Muscle of leg (tissue), 11 donors: ENCODE measurements around the gene DDB1. TPM values are rescaled to one million over a fixed set of nuclear protein-coding genes. Genes with fewer than 3 reads are reported as not detected.

Source experiments
- DNase-seq: peaks from one replicate; pipeline ENCODE4 v3.0.0; 2013
- H3K27ac ChIP-seq: one replicate; pipeline ENCODE4 v1.5.1; 2013; ENCODE audit warnings: mild to moderate bottlenecking, low read length, control low read depth
- H3K27me3 ChIP-seq: one replicate; pipeline ENCODE4 v1.6.1; 2013; ENCODE audit warnings: low read length; ENCODE audit not compliant: control insufficient read depth, insufficient read depth
- H3K36me3 ChIP-seq: one replicate; pipeline ENCODE4 v1.6.1; 2013; ENCODE audit warnings: low read length; ENCODE audit not compliant: control insufficient read depth, insufficient read depth
- H3K4me1 ChIP-seq: one replicate; pipeline ENCODE4 v1.6.1; 2013; ENCODE audit warnings: low read length; ENCODE audit not compliant: control insufficient read depth, insufficient read depth
- H3K4me3 ChIP-seq: one replicate; pipeline ENCODE4 v1.5.1; 2013; ENCODE audit warnings: low read length, control low read depth
- H3K9me3 ChIP-seq: replicated peaks from 2 replicates; pipeline ENCODE4 v1.6.1; 2013; ENCODE audit warnings: low read depth, low read length; ENCODE audit not compliant: control insufficient read depth
- WGBS: methylation state at CpG from one replicate; pipeline ENCODE4 v1.1.5; 2013; ENCODE audit warnings: missing lambda C conversion rate; ENCODE audit not compliant: insufficient coverage; 5-methylcytosine and 5-hydroxymethylcytosine counted together
- polyA plus RNA-seq, 8 donors: library from polyadenylated mRNA; unstranded; fragments of 120-200 nt; gene quantifications; one replicate each; pipeline versions ENCODE4 v1.2.1 to v1.2.3, GENCODE V29; 2013; ENCODE audit warnings: inconsistent platforms in 1 of 8, low replicate concordance in 1 of 8; ENCODE audit not compliant: insufficient read length in 8 of 8, insufficient read depth in 1 of 8
- total RNA-seq: library from RNA; stranded (reverse); fragments of 120-200 nt; gene quantifications from one replicate; pipeline ENCODE4 v1.2.4, GENCODE V29; 2013

The DDB1 gene
- total and polyA plus RNA-seq, 9 donors = 174 to 240 (median 217) TPM

GRCh38 chr11:61298663-61299244, 34.2 kb downstream of the DDB1 start:
- peaks cover 23% of the 10 kb centered on the region for H3K4me1 ChIP-seq
- 67% methylated on average over 1 of the region's 4 CpGs for WGBS
- H3K36me3 ChIP-seq = peaks cover 56% of the 10 kb centered on the region
- no peaks in the 10 kb centered on the region for H3K9me3 ChIP-seq
- peaks cover 11% of the 10 kb centered on the region for H3K27me3 ChIP-seq
- H3K4me3 ChIP-seq = no peak overlapping the region
- no peak overlapping the region for H3K27ac ChIP-seq
- DNase-seq = no peak

DNA sequence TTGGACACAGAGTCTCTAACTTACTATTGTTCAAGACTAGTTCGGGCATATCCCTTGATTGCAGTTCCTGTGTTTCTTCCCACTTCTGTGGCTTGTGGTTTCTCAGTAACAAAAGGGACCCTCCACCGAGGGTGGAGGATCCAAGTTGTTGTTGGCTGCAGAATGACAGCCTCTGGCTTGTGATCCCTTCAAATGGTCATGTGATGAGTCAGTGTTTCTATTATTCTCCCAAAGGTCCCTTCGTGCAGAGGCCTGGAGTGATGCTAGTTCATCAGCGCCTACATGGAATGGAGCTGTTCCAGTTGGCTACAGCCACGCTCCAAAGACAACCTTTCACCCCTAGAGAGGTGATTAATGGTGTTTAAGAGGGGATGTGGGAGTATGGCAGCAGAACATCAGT, 35.2 kb downstream of the DDB1 start:
- H3K9me3 ChIP-seq = no peaks in the 10 kb centered on the region
- peaks cover 46% of the 10 kb centered on the region for H3K36me3 ChIP-seq
- H3K4me1 ChIP-seq = peaks cover 28% of the 10 kb centered on the region
- no peak overlapping the region for H3K27ac ChIP-seq
- WGBS = 20% methylated on average over 1 of the region's 5 CpGs
- H3K4me3 ChIP-seq = no peak overlapping the region
- H3K27me3 ChIP-seq = peaks cover 16% of the 10 kb centered on the region
- peak; percentile 87 for DNase-seq

GRCh38 chr11:61297341-61297740, 35.6 kb downstream of the DDB1 start:
- peaks cover 28% of the 10 kb centered on the region for H3K4me1 ChIP-seq
- no CpG with 5 or more reads among the region's 1 CpG for WGBS
- H3K36me3 ChIP-seq = peaks cover 42% of the 10 kb centered on the region
- peaks cover 16% of the 10 kb centered on the region for H3K27me3 ChIP-seq
- H3K27ac ChIP-seq = no peak overlapping the region
- no peaks in the 10 kb centered on the region for H3K9me3 ChIP-seq
- DNase-seq = no peak
- no peak overlapping the region for H3K4me3 ChIP-seq

- DNase-seq = peak; percentile 35
- Histone ChIP-seq H3K4me3 (peak overlapping the region; percentile 68), H3K36me3 (peaks cover 28% of the 10 kb centered on the region), H3K9me3 (no peaks in the 10 kb centered on the region), H3K27ac (peak overlapping the region; percentile 71), H3K27me3 (peaks cover 16% of the 10 kb centered on the region), H3K4me1 (peaks cover 28% of the 10 kb centered on the region)
- 37% methylated on average over 7 of the region's 12 CpGs for WGBS
Measured at GRCh38 chr11:61295596-61295926, 37.3 kb downstream of the DDB1 start.

DNA sequence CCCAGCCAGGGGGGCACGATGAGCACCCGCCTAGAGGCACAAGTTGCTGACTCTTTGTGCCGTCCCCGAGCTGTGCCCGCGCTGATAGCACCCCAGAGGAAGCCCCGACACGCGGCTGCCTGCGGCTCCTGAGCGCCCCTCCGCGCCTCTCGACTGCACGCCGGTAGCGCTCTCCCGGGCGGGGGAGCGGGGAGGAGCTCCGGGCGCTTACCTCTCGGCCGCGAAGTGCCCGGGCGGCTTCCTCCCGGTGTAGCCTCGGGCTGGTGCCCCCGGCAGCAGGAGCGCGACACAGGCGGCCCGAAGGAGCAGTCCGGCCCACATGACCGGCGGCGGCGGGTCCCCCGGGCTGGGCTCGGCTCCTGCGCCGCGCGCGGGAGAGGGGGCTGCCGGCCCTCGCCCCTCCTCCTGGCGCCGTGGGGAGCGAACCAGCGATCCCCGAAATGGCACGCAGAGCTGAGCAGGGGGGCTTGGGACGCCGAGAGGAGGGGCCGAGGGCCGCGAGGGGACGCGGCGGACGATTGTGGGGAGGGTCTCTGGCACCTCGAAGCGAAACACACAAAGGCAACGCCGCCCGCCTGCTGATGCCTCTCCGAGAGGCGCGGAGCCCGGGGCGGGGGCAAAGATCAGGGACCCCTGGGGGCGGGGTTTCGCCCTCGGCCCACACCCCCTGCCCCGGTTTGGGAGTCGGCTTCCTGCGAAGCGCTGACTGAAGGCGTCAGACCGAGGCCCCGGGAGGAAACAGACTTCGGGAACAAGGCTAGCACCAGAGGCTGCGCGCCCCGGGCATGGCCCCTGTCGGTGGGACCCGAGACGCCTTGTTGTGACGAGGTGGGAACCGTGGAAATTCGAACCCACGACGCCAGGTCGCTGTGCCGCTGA, 37.9 kb downstream of the DDB1 start, which contains the start of gene VWCE:
TSS of gene VWCE (minus strand) at position 600 of the 879 bp plus-strand sequence. CDS start at position 321, 279 bp downstream.
- peaks cover 28% of the 10 kb centered on the region for H3K4me1 ChIP-seq
- H3K9me3 ChIP-seq = no peaks in the 10 kb centered on the region
- under 1% methylated on average over 95 of the region's 97 CpGs for WGBS
- H3K27ac ChIP-seq = peak within 1 kb of the TSS; percentile 84
- H3K27me3 ChIP-seq = peaks cover 16% of the 10 kb centered on the region
- peak; percentile 76 for DNase-seq
- peak within 1 kb of the TSS; percentile 68 for H3K4me3 ChIP-seq
- peaks cover 22% of the 10 kb centered on the region for H3K36me3 ChIP-seq

- H3K4me3 ChIP-seq = peak overlapping the region; percentile 68
- peaks cover 14% of the 10 kb centered on the region for H3K36me3 ChIP-seq
- under 1% methylated on average over 60 of the region's 60 CpGs for WGBS
- peak; percentile 84 for DNase-seq
- H3K27ac ChIP-seq = peak overlapping the region; percentile 84
- H3K9me3 ChIP-seq = no peaks in the 10 kb centered on the region
- H3K4me1 ChIP-seq = peaks cover 28% of the 10 kb centered on the region
- H3K27me3 ChIP-seq = peaks cover 16% of the 10 kb centered on the region
Measured at GRCh38 chr11:61293867-61294716, 38.8 kb downstream of the DDB1 start.

DNA sequence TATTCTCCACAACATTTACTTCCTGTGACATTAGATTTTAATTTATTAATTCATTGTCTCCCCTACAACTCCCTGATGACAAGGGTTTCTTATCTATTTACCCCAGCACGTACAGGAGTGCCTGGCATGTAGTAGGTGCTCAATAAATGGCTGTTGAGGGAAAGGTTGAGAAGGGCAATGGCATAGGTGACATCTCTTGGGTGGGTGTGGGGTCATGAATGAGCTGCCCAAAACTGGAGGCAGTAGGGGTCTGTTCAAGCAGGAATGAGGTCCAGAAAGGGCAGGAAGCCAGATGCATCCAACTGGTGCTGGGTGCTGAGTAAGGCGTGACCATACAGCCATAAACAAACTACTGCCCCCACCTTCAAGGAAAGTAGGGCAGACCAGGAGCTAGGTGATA, 40.5 kb downstream of the DDB1 start:
- H3K4me3 ChIP-seq = no peak overlapping the region
- WGBS = no CpG with 5 or more reads among the region's 2 CpGs
- H3K27ac ChIP-seq = no peak overlapping the region
- peaks cover 22% of the 10 kb centered on the region for H3K4me1 ChIP-seq
- no peak for DNase-seq
- no peaks in the 10 kb centered on the region for H3K9me3 ChIP-seq
- peaks cover 16% of the 10 kb centered on the region for H3K27me3 ChIP-seq
- peaks cover 5% of the 10 kb centered on the region for H3K36me3 ChIP-seq

DNA sequence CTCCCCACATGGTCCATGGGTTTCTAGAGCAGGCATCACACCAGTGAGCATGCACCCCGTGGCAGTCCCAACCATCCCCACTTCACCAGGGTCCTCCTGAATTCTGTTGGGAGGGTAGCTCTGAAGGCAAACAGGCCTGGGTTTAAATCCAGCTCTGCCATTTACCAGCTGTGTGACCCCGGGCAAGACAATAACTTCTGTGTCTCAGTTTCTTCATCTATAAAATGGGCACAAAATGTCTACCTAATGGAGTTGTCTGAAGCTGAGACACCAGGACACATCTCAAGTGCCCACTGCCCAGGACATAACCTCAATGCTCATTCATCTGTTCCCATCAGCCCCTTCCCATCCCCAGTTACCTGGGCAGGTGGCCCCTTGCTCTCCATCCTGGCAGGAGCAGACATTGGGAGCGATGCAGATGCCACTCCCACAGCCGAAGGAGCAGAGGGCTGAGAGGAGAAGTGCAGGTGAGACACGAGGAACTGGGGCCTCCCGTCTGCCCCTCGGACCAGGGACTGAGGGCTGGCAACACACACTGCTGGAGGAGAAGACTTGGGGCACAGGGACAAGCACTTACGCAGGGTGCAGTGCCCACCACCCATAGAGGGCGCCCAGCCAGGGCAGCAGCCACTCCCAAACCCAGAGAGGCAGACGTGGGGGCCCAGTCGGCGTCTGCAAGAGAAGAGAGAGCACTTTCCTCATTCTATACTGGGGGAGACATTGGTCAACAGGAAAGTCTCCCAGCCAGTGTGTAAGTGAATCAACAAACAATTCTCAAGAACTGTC, 41.8 kb downstream of the DDB1 start:
- 93% methylated on average over 8 of the region's 12 CpGs for WGBS
- no peak for DNase-seq
- H3K4me3 ChIP-seq = no peak overlapping the region

DNA sequence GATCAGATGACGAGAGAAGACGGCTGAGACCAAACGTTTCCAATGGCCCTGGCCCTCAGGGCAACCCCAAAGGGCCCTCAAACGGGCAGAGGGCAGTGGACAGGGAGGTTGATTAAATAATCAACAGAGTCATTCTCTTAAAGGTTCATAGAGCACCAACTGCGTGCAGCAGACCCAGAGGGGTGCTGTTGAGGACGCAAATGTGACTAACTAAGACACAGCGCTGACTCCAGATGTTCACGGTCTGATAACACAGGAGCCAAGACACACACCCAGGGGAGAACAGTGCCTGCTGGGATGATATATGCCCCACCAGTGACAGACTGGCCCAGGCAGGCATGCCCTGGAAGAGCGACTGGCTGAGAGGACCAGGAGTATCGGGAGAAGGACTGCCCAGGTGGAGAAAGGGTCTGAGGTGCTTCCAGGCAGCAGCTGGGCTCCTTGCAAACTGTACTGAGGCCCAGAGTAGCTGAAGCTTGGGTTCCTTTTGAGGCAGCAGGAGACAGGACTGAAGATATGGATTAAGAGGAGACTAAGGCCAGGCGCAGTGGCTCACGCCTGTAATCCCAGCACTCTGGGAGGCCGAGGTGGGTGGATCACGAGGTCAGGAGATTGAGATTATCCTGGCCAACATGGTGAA, 45.4 kb downstream of the DDB1 start:
- H3K4me1 ChIP-seq = no peaks in the 10 kb centered on the region
- no peaks in the 10 kb centered on the region for H3K27me3 ChIP-seq
- peaks cover 9% of the 10 kb centered on the region for H3K36me3 ChIP-seq
- WGBS = 92% methylated on average over 11 of the region's 14 CpGs
- H3K27ac ChIP-seq = no peak overlapping the region
- H3K9me3 ChIP-seq = no peaks in the 10 kb centered on the region
- no peak overlapping the region for H3K4me3 ChIP-seq
- DNase-seq = no peak

More for the DNA sequence above, 41.8 kb downstream of the DDB1 start:
- Histone ChIP-seq H3K27me3 (peaks cover 16% of the 10 kb centered on the region), H3K36me3 (peaks cover 4% of the 10 kb centered on the region), H3K27ac (no peak overlapping the region), H3K4me1 (peaks cover 21% of the 10 kb centered on the region), H3K9me3 (no peaks in the 10 kb centered on the region)
